Nephron progenitor cell (in vitro differentiated cells): ENCODE results near the gene B3GALT6.

Source experiments
- DNase-seq: peaks from one replicate; pipeline ENCODE4 v3.0.0; 2021
- H3K27ac Mint-ChIP-seq: 2 replicates; pipeline ENCODE4 v1.8.0; 2021; ENCODE audit warnings: mild to moderate bottlenecking, moderate library complexity, mixed read lengths
- H3K27me3 Mint-ChIP-seq: 2 replicates; pipeline ENCODE4 v1.8.0; 2021; ENCODE audit warnings: mild to moderate bottlenecking, low read depth, mixed read lengths; ENCODE audit not compliant: poor library complexity
- H3K36me3 Mint-ChIP-seq: 2 replicates; pipeline ENCODE4 v1.8.0; 2021; ENCODE audit warnings: low read depth, mixed read lengths
- H3K4me1 Mint-ChIP-seq: 2 replicates; pipeline ENCODE4 v1.8.0; 2021; ENCODE audit warnings: mixed read lengths
- H3K4me3 Mint-ChIP-seq: 2 replicates; pipeline ENCODE4 v1.8.0; 2021; ENCODE audit warnings: mild to moderate bottlenecking, moderate library complexity, mixed read lengths
- H3K9me3 Mint-ChIP-seq: 2 replicates; pipeline ENCODE4 v1.8.0; 2021; ENCODE audit warnings: mild to moderate bottlenecking, moderate library complexity, mixed read lengths
- TF ChIP-seq, protein P1 (sequence below): fragments of 200-600 bp; sonication (generic); IDR thresholded peaks from 2 replicates; pipeline ENCODE4 v1.5.0; 2021; ENCODE audit warnings: antibody characterized with exemption

B3GALT6 gene

DNA sequence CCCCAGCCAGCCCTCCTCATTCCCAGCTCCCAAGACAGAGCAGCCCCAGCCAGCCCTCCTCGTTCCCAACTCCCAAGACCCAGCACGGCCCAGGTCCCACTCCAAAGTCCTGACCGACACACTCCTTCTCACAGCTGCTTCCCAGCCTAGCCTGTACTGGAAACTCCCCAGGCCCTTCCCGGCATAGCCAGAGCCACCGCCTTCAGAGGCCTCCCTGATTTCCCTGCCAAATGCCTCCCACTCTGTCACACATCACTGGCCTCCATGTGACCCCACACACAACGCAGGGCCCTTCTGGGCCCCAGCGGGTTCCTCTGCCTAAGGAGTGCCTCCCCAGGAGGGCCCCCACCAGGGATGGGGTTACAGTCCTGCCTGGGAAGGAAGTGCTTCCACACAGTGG lies 38.8 kb downstream of the B3GALT6 start:
- no peak for DNase-seq
- H3K4me1 Mint-ChIP-seq: peaks cover 46% of the 10 kb centered on the region
- no peaks in the 10 kb centered on the region for H3K9me3 Mint-ChIP-seq
- peak overlapping the region; percentile 88 for H3K4me3 Mint-ChIP-seq
- peaks cover 3% of the 10 kb centered on the region for H3K27me3 Mint-ChIP-seq
- peaks cover 23% of the 10 kb centered on the region for H3K36me3 Mint-ChIP-seq
- TF ChIP-seq, protein P1, sequence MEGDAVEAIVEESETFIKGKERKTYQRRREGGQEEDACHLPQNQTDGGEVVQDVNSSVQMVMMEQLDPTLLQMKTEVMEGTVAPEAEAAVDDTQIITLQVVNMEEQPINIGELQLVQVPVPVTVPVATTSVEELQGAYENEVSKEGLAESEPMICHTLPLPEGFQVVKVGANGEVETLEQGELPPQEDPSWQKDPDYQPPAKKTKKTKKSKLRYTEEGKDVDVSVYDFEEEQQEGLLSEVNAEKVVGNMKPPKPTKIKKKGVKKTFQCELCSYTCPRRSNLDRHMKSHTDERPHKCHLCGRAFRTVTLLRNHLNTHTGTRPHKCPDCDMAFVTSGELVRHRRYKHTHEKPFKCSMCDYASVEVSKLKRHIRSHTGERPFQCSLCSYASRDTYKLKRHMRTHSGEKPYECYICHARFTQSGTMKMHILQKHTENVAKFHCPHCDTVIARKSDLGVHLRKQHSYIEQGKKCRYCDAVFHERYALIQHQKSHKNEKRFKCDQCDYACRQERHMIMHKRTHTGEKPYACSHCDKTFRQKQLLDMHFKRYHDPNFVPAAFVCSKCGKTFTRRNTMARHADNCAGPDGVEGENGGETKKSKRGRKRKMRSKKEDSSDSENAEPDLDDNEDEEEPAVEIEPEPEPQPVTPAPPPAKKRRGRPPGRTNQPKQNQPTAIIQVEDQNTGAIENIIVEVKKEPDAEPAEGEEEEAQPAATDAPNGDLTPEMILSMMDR: no peak
- peak overlapping the region; percentile 93 for H3K27ac Mint-ChIP-seq

DNA sequence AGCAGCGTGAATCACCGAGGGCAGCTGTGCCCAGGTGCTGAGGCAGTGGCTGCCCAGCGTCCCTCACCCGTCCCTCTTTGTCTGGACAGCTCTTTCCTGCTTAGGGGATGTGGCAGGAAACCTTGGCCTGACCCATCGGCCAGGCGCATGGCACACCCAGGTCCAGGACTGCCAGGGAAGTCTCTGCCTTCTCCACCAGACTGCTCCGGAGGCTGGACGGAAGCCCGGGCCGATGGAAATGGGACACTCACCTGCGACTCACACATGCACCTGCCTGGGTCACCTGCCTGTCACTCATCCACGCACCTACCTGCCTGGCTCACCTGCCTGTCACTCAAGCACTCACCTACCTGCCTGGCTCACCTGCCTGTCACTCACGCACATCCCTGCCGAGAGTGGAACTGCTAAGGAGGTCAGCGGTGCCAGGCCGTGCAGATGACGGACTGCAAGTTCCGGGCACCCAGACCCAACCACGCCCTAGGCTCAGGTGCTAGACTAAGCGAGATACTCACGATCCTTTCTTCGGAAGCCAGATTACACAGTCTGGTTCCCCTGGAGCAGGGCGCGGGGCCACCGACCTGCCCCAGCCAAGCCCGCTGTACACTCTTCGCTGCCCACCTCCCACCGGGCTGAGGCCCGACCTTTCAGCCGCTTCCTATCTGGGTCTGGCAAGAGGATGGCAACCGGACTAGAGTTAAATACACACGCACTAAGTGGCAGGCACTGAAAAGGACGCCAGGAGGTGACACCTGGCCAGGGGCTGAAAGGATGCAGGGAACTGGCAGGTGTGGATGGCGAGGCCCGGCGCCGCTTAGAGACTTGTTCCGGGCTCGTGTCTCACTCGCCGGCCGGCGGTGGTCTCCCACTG lies 40.5 kb downstream of the B3GALT6 start:
- peak overlapping the region; percentile 83 for H3K27ac Mint-ChIP-seq
- TF ChIP-seq, protein P1: no peak
- no peak for DNase-seq
- H3K36me3 Mint-ChIP-seq: peaks cover 15% of the 10 kb centered on the region
- peaks cover 49% of the 10 kb centered on the region for H3K4me1 Mint-ChIP-seq
- H3K9me3 Mint-ChIP-seq: no peaks in the 10 kb centered on the region
- peaks cover 3% of the 10 kb centered on the region for H3K27me3 Mint-ChIP-seq
- peak overlapping the region; percentile 88 for H3K4me3 Mint-ChIP-seq

DNA sequence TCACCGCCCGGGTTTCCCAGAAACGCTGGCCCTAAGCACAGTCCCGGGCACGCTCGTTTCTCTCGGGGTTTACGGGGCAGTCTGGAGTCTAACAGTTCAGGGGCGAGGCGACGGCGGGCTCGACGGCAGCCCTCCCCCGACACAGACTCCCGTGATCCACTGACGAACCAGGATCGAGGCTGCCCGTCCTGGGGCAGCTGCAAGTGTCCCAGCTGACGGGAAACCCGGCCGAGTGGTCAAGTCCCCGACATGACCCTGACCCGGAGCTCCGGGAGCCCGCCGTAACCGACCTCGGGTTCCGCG lies 41.1 kb downstream of the B3GALT6 start:
- TF ChIP-seq, protein P1: no peak
- peak; percentile 38 for DNase-seq
- no peak overlapping the region for H3K27ac Mint-ChIP-seq
- H3K36me3 Mint-ChIP-seq: peaks cover 11% of the 10 kb centered on the region
- no peaks in the 10 kb centered on the region for H3K9me3 Mint-ChIP-seq
- H3K4me3 Mint-ChIP-seq: peak overlapping the region; percentile 88
- H3K4me1 Mint-ChIP-seq: peaks cover 49% of the 10 kb centered on the region
- peaks cover 3% of the 10 kb centered on the region for H3K27me3 Mint-ChIP-seq

DNA sequence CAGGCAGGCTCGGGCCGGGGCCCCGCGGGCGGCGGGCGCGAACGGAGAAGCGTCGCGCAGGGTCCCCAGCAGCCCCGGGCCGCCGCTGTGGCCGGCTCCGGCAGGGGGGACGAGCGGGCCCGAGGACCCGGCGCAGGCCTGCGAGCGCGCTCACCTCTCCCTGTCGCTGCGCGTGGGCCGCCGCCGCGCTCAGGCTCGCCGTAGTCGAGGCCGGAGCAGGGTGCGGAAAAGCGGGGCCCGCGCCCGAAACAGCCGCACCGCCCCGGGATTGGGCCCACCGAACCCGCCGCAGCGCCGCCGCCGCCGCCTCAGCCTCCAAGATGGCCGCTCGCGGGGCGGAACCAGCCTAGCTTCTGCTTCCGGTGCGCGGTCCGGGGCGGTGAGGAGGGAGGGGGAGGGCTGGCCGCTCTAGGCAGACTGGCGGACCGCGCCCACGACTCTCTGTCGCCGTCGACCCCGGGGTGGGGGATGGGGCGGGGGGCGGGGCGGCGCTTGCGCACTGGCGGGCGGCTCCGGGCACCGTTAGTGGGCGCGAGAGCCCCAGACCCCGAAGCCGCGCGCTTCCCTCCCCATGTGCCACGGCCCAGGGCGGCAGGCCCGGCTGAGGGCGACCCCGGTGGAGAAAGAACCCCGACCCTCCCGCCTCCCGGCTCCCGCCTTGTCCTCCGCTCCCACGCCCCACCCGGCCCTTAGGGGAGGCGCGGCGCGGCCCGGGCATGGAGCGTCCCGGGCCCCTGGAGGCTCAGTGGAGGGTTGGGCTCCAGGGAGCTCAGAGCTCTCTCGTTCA lies 41.7 kb downstream of the B3GALT6 start, which contains the start of gene UBE2J2:
Gene UBE2J2, minus strand, starts transcription at position 343 of the 787 bp plus-strand sequence. CDS start 5,862 bp downstream, outside the sequence.
- H3K27ac Mint-ChIP-seq: no peak within 1 kb of the TSS
- H3K27me3 Mint-ChIP-seq: peaks cover 3% of the 10 kb centered on the region
- H3K36me3 Mint-ChIP-seq: peaks cover 10% of the 10 kb centered on the region
- peak; percentile 95 for DNase-seq
- peak within 1 kb of the TSS; percentile 88 for H3K4me3 Mint-ChIP-seq
- peaks cover 49% of the 10 kb centered on the region for H3K4me1 Mint-ChIP-seq
- TF ChIP-seq, protein P1: no peak
- H3K9me3 Mint-ChIP-seq: no peaks in the 10 kb centered on the region

DNA sequence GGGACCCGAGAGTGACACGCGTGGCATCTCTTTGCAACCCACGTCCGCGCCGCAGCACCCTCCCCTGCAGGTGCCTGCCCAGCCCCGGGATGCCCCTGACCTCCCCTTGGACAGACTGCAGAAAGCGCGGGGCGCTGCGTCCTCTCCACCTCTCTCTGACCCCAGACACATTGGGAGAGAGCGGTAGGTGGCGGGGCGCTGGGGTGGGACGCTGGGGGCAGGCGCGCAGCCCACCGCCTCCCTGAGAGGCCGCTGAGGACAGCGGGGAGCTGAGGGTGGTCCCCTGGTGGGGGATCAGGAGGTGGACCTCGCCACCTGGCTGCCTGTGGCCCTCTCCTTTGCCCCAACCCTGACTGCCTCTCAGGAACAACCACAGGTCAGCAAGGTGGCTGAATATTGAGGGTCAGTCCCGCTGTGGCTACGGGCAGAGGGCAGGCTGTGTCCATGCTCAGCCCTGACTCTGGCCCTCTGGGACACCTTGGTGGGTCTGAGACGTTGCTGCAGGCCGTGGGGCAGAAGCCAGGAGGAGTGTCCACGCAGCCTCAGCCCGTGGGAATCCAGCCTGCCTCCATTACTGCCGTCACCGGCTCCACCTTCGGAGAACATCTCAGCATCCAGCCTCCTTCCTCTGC lies 42.4 kb downstream of the B3GALT6 start:
- peaks cover 49% of the 10 kb centered on the region for H3K4me1 Mint-ChIP-seq
- H3K27me3 Mint-ChIP-seq: peaks cover 3% of the 10 kb centered on the region
- H3K36me3 Mint-ChIP-seq: peaks cover 10% of the 10 kb centered on the region
- H3K4me3 Mint-ChIP-seq: peak overlapping the region; percentile 80
- no peak for DNase-seq
- no peaks in the 10 kb centered on the region for H3K9me3 Mint-ChIP-seq
- TF ChIP-seq, protein P1: no peak
- no peak overlapping the region for H3K27ac Mint-ChIP-seq
